HCT116 (cell line): ENCODE data around the gene PHOSPHO2.

ENCODE experiments used
- CTCF ChIP-seq, 3 experiments: fragments of 200-600 bp in 1 of 3; sonication (generic) in 1 of 3; IDR thresholded peaks in 2 of 3; conservative IDR thresholded peaks in 1 of 3; 2 replicates each; pipeline ENCODE4 v1.5.1; 2012 to 2017; ENCODE audit warnings: low read depth in 2 of 3, low read length in 2 of 3, antibody characterized with exemption in 1 of 3, borderline replicate concordance in 1 of 3, control low read depth in 1 of 3, mild to moderate bottlenecking in 1 of 3, mixed read lengths in 1 of 3, mixed run types in 1 of 3, moderate library complexity in 1 of 3; ENCODE audit not compliant: insufficient read depth in 1 of 3
- POLR2A ChIP-seq: IDR thresholded peaks from 2 replicates; pipeline ENCODE4 v1.7.0; 2011; ENCODE audit warnings: borderline replicate concordance; ENCODE audit not compliant: insufficient read depth, insufficient read length; ENCODE audit errors: extremely low read depth
- YY1 ChIP-seq: IDR thresholded peaks from 2 replicates; pipeline ENCODE4 v1.6.1; 2011; ENCODE audit warnings: low read length, low read depth, moderate library complexity, mild to moderate bottlenecking; ENCODE audit not compliant: insufficient replicate concordance; ENCODE audit errors: extremely low read depth
- ZNF274 ChIP-seq: fragments of 200-500 bp; sonication (Bioruptor generic); IDR thresholded peaks from 2 replicates; pipeline ENCODE4 v1.6.1; 2014; ENCODE audit warnings: mild to moderate bottlenecking, low read depth, low read length, inconsistent platforms

- TF ChIP-seq CTCF (IDR thresholded peaks at IDR 0.05 in 2 of 3, conservative IDR thresholded peaks at IDR 0.05 in 1 of 3; ENCODE audit: borderline replicate concordance in 1 of 3, insufficient read depth in 1 of 3, low read depth in 2 of 3, low read length in 2 of 3) = no peak
- no peak for TF ChIP-seq ZNF274
- no peak for TF ChIP-seq YY1
- TF ChIP-seq POLR2A = no peak
Observed at GRCh38 chr2:169732583-169733358, 38.5 kb downstream of the PHOSPHO2 start.
